Stimulated activated CD4-positive, alpha-beta T cell treated with anti-CD3 and anti-CD28 coated beads, Interleukin-2, amount 100 ng/mL, for 48 hours (primary cell): ENCODE measurements around the gene FRYL.
"Not testable (repeated sequence)": the region's sequence is repeated elsewhere in the genome, so short reads cannot be mapped to it uniquely, and the experiment has no call there.

Experiments
- DNase-seq, 2 donors: peaks; one replicate each; pipeline ENCODE4 v3.0.0-alpha.2; 2020

Gene FRYL

DNA sequence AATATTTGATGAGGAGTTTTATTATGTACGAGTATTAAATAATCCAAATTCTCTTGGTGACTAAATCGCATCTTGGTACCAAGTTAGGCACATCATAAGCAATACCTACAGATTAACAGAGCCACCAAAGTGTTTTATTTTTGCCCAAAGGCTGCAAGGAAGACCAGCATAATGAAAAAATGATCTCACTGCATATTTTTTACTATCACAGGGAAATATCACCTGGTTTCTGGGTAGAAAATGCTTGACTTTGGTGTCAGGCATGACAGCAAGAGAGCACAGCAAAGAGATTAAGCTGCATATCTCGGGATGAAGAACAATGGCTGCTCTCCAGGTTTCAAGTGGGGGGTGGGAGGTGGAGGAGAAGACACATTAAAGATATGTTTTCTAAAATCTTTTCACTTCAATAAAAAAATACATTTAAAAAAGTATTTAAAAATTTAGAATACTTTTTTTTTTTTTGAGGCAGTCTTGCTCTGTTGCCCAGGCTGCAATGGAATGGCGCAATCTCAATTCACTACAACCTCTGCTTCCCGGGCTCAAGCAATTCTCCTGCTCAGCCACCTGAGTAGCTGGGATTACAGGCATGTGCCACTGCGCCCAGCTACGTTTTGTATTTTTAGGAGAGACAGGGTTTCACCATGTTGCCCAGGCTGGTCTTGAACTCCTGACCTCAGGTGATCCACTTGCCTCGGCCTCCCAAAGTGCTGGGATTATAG lies 86.1 kb downstream of the FRYL start:
- no peak for DNase-seq

- DNase-seq, result no peak
Measured at GRCh38 chr4:48692897-48693296, 87.2 kb downstream of the FRYL start.

GRCh38 chr4:48692044-48692443 lies 88.0 kb downstream of the FRYL start:
- DNase-seq, result no peak

DNA sequence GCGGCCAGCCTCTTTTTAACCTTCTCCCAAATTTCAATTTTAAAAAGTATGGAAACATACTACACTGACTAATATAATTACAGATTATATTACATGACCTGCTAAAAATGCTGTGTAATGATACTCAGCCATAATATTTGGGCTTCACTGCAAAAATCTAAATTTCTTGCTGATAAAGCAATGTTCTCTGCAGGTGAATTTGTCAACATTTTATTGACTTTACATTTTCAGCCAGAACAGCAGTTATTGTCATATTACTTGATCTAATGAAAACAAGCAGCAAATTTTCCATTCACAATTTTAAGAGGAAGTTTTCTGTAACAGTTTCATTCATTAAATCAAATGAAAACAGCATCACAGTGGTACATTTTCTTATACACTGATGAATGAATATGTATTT lies 91.1 kb downstream of the FRYL start:
- DNase-seq, result no peak

DNA sequence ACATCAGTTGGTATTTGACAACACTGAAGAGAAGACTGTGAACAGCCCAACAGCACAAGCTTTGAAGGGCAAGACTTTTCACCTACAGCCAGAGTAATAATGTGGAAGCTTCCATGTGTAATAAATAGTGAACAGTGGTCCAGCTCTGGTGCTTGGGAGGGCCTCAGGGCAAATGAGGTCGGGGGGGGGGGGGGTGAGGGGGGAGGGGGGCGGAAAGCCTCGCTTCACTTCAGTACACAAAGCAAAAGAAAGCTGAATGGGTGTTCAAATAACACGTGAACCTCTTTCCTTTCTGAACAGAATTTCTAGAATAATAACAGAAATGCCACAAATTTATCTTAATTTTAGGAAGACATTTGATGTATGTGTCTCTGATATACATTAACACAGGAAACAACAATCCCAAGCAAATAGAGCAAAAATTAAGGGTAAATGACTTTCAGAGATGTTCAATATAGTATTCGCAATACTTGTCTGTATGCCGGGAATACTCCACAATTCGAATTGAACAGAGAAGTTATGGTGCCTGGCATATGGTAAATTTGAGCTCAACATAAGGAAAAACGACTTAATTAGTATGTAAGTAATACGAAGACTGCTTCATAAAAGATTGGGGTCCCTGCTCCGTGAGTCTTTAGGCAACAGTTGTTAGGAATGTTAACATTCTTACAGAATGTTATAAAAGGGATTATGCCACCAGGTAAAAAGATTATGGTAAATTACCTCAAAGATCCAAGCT lies 92.6 kb downstream of the FRYL start:
- no peak for DNase-seq

DNA sequence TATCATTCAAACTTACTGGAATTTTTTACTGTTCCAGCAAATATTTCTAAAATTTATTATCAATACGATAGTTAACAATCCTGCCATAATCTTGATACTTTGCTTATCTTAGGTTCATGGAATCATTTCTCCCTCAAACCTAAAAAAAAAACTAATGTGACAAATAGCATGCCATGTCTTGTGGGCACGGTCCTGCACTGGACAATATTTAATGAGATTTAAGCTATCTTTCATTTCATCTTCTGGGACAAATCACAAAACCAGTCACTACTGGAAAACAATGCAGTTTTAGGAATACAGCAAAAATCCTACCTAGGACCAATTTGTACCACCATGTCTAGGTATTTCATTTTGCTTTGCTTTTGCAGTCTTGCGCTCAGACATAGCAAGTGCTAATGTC lies 93.7 kb downstream of the FRYL start:
- DNase-seq, result no peak

GRCh38 chr4:48683784-48684666 lies 96.1 kb downstream of the FRYL start:
- DNase-seq, result no peak

DNA sequence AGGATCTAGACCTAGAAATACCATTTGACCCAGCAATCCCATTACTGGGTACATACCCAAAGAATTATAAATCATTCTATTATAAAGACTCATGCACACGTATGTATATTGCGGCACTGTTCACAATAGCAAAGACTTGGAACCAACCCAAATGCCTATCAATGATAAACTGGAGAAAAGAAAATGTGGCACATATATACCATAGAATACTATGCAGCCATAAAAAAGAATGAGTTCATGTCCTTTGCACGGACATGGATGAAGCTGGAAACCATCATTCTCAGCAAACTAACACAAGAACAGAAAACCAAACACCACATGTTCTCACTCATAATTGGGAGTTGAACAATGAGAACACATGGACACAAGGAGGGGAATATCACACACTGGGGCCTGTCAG lies 97.2 kb downstream of the FRYL start:
- not testable (repeated sequence) for DNase-seq

- peak in 1 of 2 donors; percentile 10 for DNase-seq
Measured at GRCh38 chr4:48681856-48682255, 98.2 kb downstream of the FRYL start.

- DNase-seq, result no peak
Measured at GRCh38 chr4:48680848-48681568, 99.1 kb downstream of the FRYL start.

- DNase-seq, result no peak
Measured at GRCh38 chr4:48673537-48673936, 106.5 kb downstream of the FRYL start.

GRCh38 chr4:48670587-48670986 lies 109.5 kb downstream of the FRYL start:
- no peak for DNase-seq

- DNase-seq, result no peak
Measured at GRCh38 chr4:48669086-48669485, 111.0 kb downstream of the FRYL start.

DNA sequence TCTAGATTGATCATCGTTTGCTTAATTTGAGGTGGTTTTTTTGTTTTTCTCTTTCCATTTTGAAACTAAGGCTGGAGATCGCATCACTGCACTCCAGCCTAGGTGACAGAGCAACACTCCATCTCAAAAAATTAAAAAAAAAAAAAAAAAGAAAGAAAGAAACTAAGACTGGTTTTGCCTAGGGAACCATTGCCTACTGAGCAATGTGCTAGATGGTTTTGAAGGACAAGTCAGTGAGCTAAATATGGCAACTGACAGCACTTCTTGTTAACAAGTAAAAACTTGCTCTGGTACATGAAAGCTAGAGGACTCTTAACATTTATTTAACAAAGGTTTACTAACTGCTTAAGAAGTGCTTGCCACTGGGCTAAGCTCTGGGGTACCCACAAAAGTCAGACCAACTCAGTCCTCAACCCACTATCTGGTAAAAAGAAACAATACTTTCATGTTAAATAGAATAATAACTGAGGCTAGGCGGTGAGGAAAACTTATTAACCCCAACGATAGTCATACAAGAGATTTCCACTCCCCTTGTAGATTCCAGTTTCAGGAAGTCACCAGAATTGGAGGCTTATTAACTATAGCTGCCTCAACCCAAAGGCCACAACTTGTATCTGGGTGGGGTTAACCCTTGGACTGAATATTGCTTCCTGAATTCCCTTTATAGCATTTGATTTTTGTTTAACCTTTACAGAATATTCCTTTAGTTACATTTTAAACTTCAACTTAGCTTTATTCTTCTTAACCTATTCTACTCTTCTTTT lies 111.6 kb downstream of the FRYL start:
- no peak for DNase-seq

- DNase-seq, result no peak
Measured at GRCh38 chr4:48667148-48667547, 112.9 kb downstream of the FRYL start.

- no peak for DNase-seq
Measured at GRCh38 chr4:48665555-48666186, 114.4 kb downstream of the FRYL start.

GRCh38 chr4:48664938-48665337 lies 115.1 kb downstream of the FRYL start:
- DNase-seq, result no peak

DNA sequence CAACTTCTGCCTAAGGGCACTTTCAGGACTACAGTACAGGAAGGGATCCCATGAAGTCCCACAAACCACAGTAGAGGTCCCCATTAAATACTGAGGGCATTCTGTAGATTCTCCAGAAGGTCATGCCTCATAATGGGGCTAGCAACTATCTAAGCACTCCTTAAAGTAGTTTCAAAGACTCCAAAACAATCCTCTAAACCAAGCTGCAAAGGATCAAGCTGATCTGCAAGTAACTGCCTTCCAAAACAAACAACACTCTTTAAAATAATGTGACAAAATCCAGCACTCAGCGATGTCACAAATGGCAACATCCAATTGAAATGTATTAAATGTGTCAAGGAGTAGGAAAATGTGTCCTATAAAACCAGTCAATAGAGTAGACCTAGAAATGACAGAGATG lies 118.7 kb downstream of the FRYL start:
- DNase-seq, result no peak

- DNase-seq, result no peak
Measured at GRCh38 chr4:48660347-48660746, 119.7 kb downstream of the FRYL start.

DNA sequence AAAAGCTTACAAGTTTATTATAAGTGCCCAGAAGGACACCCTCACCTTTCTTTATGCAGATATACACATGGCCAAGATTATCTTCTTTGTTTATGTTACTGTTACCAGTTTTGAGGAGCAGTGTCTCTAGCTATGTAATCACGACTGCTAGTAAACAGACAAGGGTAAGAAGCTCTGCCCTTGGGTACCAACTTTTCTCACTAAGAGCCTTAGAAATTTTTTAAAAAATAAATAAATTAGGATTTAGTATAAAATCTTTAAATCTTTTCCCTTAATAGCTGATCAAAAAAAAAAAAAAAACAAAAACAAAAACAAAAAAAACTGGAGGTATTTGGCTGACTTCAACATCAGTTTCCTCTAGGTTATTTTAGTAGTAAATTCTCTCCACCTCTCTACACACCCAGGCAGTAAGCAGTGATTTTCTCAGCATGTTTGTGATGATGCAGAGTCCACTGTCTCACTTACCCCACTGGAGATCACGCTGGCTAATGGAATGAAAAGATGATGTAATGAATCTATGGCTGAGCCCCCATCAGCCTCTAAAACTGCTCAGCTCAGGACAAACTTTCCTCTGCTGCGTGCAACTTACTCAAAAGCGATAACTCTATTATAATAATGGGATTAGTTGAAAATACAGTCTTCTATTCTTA lies 125.9 kb downstream of the FRYL start:
- no peak for DNase-seq
